Fibroblast of lung (primary cell): ENCODE results near the gene TOLLIP. TPM values are rescaled to one million over a fixed set of nuclear protein-coding genes. Genes with fewer than 3 reads are reported as not detected.

ENCODE experiments used
- DNase-seq, 2 donors: peaks; one replicate each; pipeline versions ENCODE4 v3.0.0 to v3.0.0-alpha.2; 2010; ENCODE audit warnings: low read depth in 2 of 2
- H2AFZ ChIP-seq: 2 replicates; pipeline ENCODE4 v1.5.1; 2012; ENCODE audit warnings: low read length, control low read depth, inconsistent platforms
- H3K27ac ChIP-seq: 2 replicates; pipeline ENCODE4 v1.5.1; 2011; ENCODE audit warnings: low read length, control low read depth; ENCODE audit not compliant: insufficient read depth
- H3K27me3 ChIP-seq: 2 replicates; pipeline ENCODE4 v1.5.1; 2011; ENCODE audit warnings: mild to moderate bottlenecking, low read length; ENCODE audit not compliant: control insufficient read depth, insufficient read depth
- H3K36me3 ChIP-seq: 2 replicates; pipeline ENCODE4 v1.5.1; 2011; ENCODE audit warnings: low read length; ENCODE audit not compliant: control insufficient read depth, insufficient read depth
- H3K4me1 ChIP-seq: 2 replicates; pipeline ENCODE4 v1.5.1; 2011; ENCODE audit warnings: low read length; ENCODE audit not compliant: control insufficient read depth, insufficient read depth; ENCODE audit errors: extremely low read depth
- H3K4me2 ChIP-seq: 2 replicates; pipeline ENCODE4 v1.5.1; 2011; ENCODE audit warnings: low read length, control low read depth; ENCODE audit not compliant: insufficient read depth; ENCODE audit errors: extremely low read depth
- H3K4me3 ChIP-seq, 4 experiments: fragments of 200-600 bp in 1 of 4; sonication (generic) in 1 of 4; replicated peaks in 1 of 4; 2 replicates each; pipeline ENCODE4 v1.5.1; 2011 to 2016; ENCODE audit warnings: low read length in 4 of 4, low read depth in 3 of 4, mild to moderate bottlenecking in 3 of 4, control low read depth in 2 of 4, inconsistent platforms in 1 of 4, mixed read lengths in 1 of 4; ENCODE audit not compliant: insufficient read depth in 1 of 4; ENCODE audit errors: control extremely low read depth in 1 of 4
- H3K79me2 ChIP-seq: 2 replicates; pipeline ENCODE4 v1.5.1; 2012; ENCODE audit warnings: mild to moderate bottlenecking, low read length, inconsistent platforms; ENCODE audit not compliant: control insufficient read depth, insufficient read depth
- H3K9ac ChIP-seq: 2 replicates; pipeline ENCODE4 v1.5.1; 2011; ENCODE audit warnings: mild to moderate bottlenecking, low read length, control low read depth; ENCODE audit not compliant: insufficient read depth
- H3K9me3 ChIP-seq: 2 replicates; pipeline ENCODE4 v1.5.1; 2012; ENCODE audit warnings: low read depth, low read length; ENCODE audit not compliant: control insufficient read depth, insufficient read depth
- H4K20me1 ChIP-seq: 2 replicates; pipeline ENCODE4 v1.5.1; 2011; ENCODE audit warnings: low read length; ENCODE audit not compliant: control insufficient read depth, insufficient read depth; ENCODE audit errors: extremely low read depth
- EZH2 ChIP-seq: IDR thresholded peaks from 2 replicates; pipeline ENCODE4 v1.5.1; 2012; ENCODE audit warnings: low read length, control low read depth, mild to moderate bottlenecking; ENCODE audit errors: missing control alignments
- polyA plus RNA-seq, 2 donors: library from polyadenylated mRNA; depleted of rRNA in 1 of 2; stranded (reverse) in 1 of 2; unstranded in 1 of 2; fragments of >200 nt; gene quantifications; 2 replicates each; pipeline ENCODE4 v1.2.1, GENCODE V29; 2011 to 2012; ENCODE audit warnings: missing spikeins in 1 of 2
- total RNA-seq: library from RNA; depleted of rRNA; stranded (reverse); fragments of >200 nt; gene quantifications from 2 replicates; pipeline ENCODE4 v1.2.1, GENCODE V29; 2014
- TF ChIP-seq, protein P1 (sequence below), 2 donors: IDR thresholded peaks in 1 of 2; conservative IDR thresholded peaks in 1 of 2; 1 replicate in 1 of 2; 2 replicates in 1 of 2; pipeline ENCODE4 v1.5.1; 2011 to 2012; ENCODE audit warnings: low read length in 2 of 2, control low read depth in 1 of 2, inconsistent platforms in 1 of 2, low read depth in 1 of 2, mild to moderate bottlenecking in 1 of 2

TOLLIP gene
- total and polyA plus RNA-seq, 2 donors (not counting 1 experiment from before 2014, with no cell fraction given), result 28.4 to 34.6 TPM

DNA sequence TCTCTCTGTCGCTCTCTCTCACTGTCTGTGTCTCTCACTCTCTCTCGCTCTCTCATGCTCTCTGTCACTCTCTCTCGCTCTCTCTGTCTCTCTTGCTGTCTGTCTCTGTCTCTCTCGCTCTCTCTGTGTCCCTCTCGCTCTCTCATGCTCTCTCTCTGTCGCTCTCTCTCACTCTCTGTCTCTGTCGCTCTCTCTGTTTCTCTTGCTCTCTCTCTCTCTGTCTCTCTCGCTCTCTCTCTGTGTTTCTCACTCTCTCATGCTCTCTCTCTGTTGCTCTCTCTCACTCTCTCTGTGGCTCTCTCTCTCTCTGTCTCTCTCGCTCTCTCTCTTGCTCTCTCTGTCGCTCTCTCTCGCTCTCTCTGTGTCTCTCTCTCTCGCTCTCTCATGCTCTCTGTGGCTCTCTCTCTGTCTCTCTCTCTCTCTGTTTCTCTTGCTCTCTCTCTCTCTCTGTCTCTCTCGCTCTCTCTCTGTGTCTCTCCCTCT is 47.1 kb upstream of the TOLLIP start:
- no peak overlapping the region for H3K27ac ChIP-seq

DNA sequence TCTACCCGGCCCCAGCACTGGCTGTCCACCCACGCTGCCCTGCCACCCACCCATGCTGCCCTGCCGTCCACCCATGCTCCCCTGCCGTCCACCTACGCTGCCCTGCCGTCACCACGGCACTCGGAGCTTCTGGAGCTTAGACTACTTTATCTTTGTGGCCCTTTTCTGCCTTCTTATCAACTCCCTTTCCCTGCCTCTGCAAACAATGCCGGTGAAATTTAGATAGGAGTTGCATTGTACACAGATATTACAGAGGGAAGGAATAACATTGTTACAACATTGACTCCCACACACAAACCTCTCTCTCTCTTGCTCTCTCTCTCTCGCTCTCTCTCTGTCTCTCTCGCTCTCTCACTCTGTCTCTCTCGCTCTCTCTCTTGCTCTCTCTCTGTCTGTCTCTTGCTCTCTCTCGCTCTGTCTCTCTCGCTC is 46.6 kb upstream of the TOLLIP start:
- Histone ChIP-seq H2AFZ (no peak overlapping the region), H3K9me3 (no peaks in the 10 kb centered on the region), H3K4me2 (no peak overlapping the region), H3K79me2 (no peaks in the 10 kb centered on the region), H4K20me1 (no peaks in the 10 kb centered on the region), H3K36me3 (no peaks in the 10 kb centered on the region), H3K27ac (no peak overlapping the region), H3K4me1 (no peaks in the 10 kb centered on the region), H3K9ac (no peak overlapping the region), H3K4me3 (no peak overlapping the region), H3K27me3 (no peaks in the 10 kb centered on the region)
- no peak for TF ChIP-seq EZH2
- TF ChIP-seq, protein P1, sequence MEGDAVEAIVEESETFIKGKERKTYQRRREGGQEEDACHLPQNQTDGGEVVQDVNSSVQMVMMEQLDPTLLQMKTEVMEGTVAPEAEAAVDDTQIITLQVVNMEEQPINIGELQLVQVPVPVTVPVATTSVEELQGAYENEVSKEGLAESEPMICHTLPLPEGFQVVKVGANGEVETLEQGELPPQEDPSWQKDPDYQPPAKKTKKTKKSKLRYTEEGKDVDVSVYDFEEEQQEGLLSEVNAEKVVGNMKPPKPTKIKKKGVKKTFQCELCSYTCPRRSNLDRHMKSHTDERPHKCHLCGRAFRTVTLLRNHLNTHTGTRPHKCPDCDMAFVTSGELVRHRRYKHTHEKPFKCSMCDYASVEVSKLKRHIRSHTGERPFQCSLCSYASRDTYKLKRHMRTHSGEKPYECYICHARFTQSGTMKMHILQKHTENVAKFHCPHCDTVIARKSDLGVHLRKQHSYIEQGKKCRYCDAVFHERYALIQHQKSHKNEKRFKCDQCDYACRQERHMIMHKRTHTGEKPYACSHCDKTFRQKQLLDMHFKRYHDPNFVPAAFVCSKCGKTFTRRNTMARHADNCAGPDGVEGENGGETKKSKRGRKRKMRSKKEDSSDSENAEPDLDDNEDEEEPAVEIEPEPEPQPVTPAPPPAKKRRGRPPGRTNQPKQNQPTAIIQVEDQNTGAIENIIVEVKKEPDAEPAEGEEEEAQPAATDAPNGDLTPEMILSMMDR (conservative IDR thresholded peaks at IDR 0.05 in 1 of 2, IDR thresholded peaks at IDR 0.05 in 1 of 2; ENCODE audit: low read depth in 1 of 2, low read length in 2 of 2), result no peak
- DNase-seq, result no peak

More for the DNA sequence above, 47.1 kb upstream of the TOLLIP start:
- Histone ChIP-seq H3K4me1 (no peaks in the 10 kb centered on the region), H3K4me3 (no peak overlapping the region), H3K9ac (no peak overlapping the region), H2AFZ (no peak overlapping the region), H3K27me3 (no peaks in the 10 kb centered on the region), H3K4me2 (no peak overlapping the region), H4K20me1 (no peaks in the 10 kb centered on the region), H3K79me2 (no peaks in the 10 kb centered on the region), H3K9me3 (no peaks in the 10 kb centered on the region), H3K36me3 (no peaks in the 10 kb centered on the region)
- DNase-seq, result no peak
- no peak for TF ChIP-seq EZH2
- TF ChIP-seq, protein P1 (conservative IDR thresholded peaks at IDR 0.05 in 1 of 2, IDR thresholded peaks at IDR 0.05 in 1 of 2; ENCODE audit: low read depth in 1 of 2, low read length in 2 of 2), result no peak

DNA sequence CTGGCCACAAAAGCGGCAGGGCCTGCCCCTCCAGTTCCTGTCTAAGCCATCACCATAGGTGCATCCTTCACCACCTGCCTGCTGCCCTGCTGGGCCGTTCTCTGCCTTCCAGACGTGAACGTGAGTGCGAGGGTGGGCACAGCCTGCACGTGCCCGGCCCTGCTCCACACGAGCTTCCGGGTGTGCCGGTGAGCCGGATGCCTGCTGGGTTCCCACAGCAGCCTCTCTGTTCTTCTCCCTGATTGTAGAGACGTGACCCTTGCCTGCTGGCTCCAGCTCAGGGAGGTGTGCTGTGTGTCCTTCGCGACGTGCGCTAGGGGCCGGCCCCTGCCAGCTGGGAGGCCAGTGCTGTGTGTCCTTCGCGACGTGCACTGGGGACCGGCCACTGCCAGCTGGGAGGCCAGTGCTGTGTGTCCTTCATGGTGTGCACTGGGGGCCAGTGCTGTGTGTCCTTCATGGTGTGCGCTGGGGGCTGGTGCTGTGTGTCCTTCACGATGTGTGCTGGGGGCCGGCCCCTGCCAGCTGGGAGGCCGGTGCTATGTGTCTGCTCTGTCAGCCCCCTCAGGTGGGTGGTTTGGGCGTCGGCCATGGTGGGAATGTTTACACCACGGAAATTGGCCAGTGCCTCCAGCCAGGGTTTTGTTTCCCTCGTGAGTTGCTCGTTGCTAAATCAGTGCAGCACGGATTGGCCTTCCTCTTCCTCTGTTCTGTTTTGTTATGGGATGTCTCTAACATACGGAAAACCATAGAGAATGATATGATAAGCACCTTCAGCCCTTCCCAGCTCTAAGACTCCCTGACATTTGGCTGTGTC is 44.9 kb upstream of the TOLLIP start:
- H3K36me3 ChIP-seq, result no peaks in the 10 kb centered on the region
- H3K27ac ChIP-seq, result no peak overlapping the region
- H3K4me2 ChIP-seq, result no peak overlapping the region
- H3K9ac ChIP-seq, result no peak overlapping the region
- H3K9me3 ChIP-seq, result no peaks in the 10 kb centered on the region
- no peak for DNase-seq
- H3K4me3 ChIP-seq, result no peak overlapping the region
- H4K20me1 ChIP-seq, result no peaks in the 10 kb centered on the region
- H3K4me1 ChIP-seq, result no peaks in the 10 kb centered on the region
- no peak overlapping the region for H2AFZ ChIP-seq
- no peaks in the 10 kb centered on the region for H3K27me3 ChIP-seq
- no peaks in the 10 kb centered on the region for H3K79me2 ChIP-seq
- no peak for TF ChIP-seq EZH2
- TF ChIP-seq, protein P1 (conservative IDR thresholded peaks at IDR 0.05 in 1 of 2, IDR thresholded peaks at IDR 0.05 in 1 of 2; ENCODE audit: low read depth in 1 of 2, low read length in 2 of 2), result no peak
